SK-N-SH (cell line): ENCODE measurements around the gene ZIC1. TPM values are rescaled to one million over a fixed set of nuclear protein-coding genes. Genes with fewer than 3 reads are reported as not detected.

Source experiments
- CTCF ChIA-PET: fragments of 300-600, 350-600 bp; formaldehyde crosslinking; extraction: SDS; loops from one replicate; lab custom pipeline; 2021; lab: Yijun Ruan, JAX
- POLR2A ChIA-PET: fragments of 350-600 bp; sonication (Branson Sonifier 250); formaldehyde crosslinking; extraction: SDS; loops from one replicate; lab custom pipeline; 2020; ENCODE audit warnings: antibody characterized with exemption, inconsistent platforms; lab: Yijun Ruan, JAX
- DNase-seq: peaks from one replicate; pipeline ENCODE4 v3.0.0; 2012
- H2AFZ ChIP-seq: fragments of 200-600 bp; sonication (generic); 2 replicates; pipeline ENCODE4 v1.8.1; 2016; ENCODE audit warnings: antibody characterized with exemption, mild to moderate bottlenecking, low read depth
- H3F3A ChIP-seq: fragments of 200-600 bp; sonication (generic); replicated peaks from 2 replicates; pipeline ENCODE3; 2016; ENCODE audit warnings: antibody characterized with exemption, mild to moderate bottlenecking; ENCODE audit not compliant: insufficient read depth
- H3K27ac ChIP-seq, 2 experiments: fragments of 200-500 bp in 1 of 2; fragments of 200-600 bp in 1 of 2; sonication (Bioruptor generic) in 1 of 2; sonication (generic), shearing (Covaris generic) in 1 of 2; 2 replicates each; pipeline versions ENCODE4 v1.5.1 to v1.6.1; 2014 to 2016; ENCODE audit warnings: low read depth in 2 of 2, inconsistent platforms in 1 of 2, low read length in 1 of 2, mild to moderate bottlenecking in 1 of 2, mixed read lengths in 1 of 2
- H3K27me3 ChIP-seq: fragments of 200-600 bp; sonication (generic), shearing (Covaris generic); 2 replicates; pipeline ENCODE4 v1.6.1; 2016; ENCODE audit warnings: mixed run types; ENCODE audit not compliant: insufficient read depth
- H3K36me3 ChIP-seq, 2 experiments: fragments of 200-500 bp in 1 of 2; fragments of 200-600 bp in 1 of 2; sonication (Bioruptor generic) in 1 of 2; sonication (generic) in 1 of 2; replicated peaks in 1 of 2; 2 replicates each; pipeline versions ENCODE3 to v1.5.1; 2014 to 2016; ENCODE audit warnings: low read length in 1 of 2, mild to moderate bottlenecking in 1 of 2; ENCODE audit not compliant: insufficient read depth in 2 of 2, control insufficient read depth in 1 of 2
- H3K4me1 ChIP-seq, 2 experiments: fragments of 200-500 bp in 1 of 2; fragments of 200-600 bp in 1 of 2; sonication (Bioruptor generic) in 1 of 2; sonication (generic), shearing (Covaris generic) in 1 of 2; 2 replicates each; pipeline versions ENCODE4 v1.5.1 to v1.6.1; 2014 to 2016; ENCODE audit warnings: low read depth in 1 of 2, low read length in 1 of 2, mixed run types in 1 of 2; ENCODE audit not compliant: insufficient read depth in 2 of 2, control insufficient read depth in 1 of 2
- H3K4me2 ChIP-seq: fragments of 200-600 bp; sonication (generic), shearing (Covaris generic); 2 replicates; pipeline ENCODE4 v1.6.1; 2017; ENCODE audit warnings: mixed run types
- H3K4me3 ChIP-seq, 2 experiments: fragments of 200-500 bp in 1 of 2; fragments of 200-600 bp in 1 of 2; sonication (Bioruptor generic) in 1 of 2; sonication (generic), shearing (Covaris generic) in 1 of 2; 2 replicates each; pipeline versions ENCODE4 v1.5.1 to v1.8.1; 2014 to 2016; ENCODE audit warnings: low read depth in 2 of 2, inconsistent platforms in 1 of 2, low read length in 1 of 2, mild to moderate bottlenecking in 1 of 2, mixed read lengths in 1 of 2, moderate library complexity in 1 of 2
- H3K79me2 ChIP-seq: fragments of 200-600 bp; sonication (generic); 2 replicates; pipeline ENCODE4 v1.8.1; 2017; ENCODE audit warnings: mild to moderate bottlenecking; ENCODE audit not compliant: insufficient read depth
- H3K9ac ChIP-seq: fragments of 200-600 bp; sonication (generic); 2 replicates; pipeline ENCODE4 v1.6.1; 2017; ENCODE audit warnings: mixed run types
- H3K9me2 ChIP-seq: fragments of 200-600 bp; sonication (generic); 2 replicates; pipeline ENCODE4 v1.6.1; 2017; ENCODE audit warnings: mixed run types
- H3K9me3 ChIP-seq: fragments of 200-600 bp; sonication (generic); 2 replicates; pipeline ENCODE4 v1.6.1; 2017; ENCODE audit warnings: mixed run types, mild to moderate bottlenecking, moderate library complexity
- H4K20me1 ChIP-seq: fragments of 200-600 bp; sonication (generic); 2 replicates; pipeline ENCODE4 v1.6.1; 2017; ENCODE audit warnings: mild to moderate bottlenecking, mixed run types; ENCODE audit not compliant: insufficient read depth
- CHD2 ChIP-seq: fragments of 150-350 bp; IDR thresholded peaks from 2 replicates; pipeline ENCODE4 v1.6.1; 2018; ENCODE audit warnings: low read length; ENCODE audit not compliant: partially characterized antibody
- CTCF ChIP-seq: fragments of 200-600 bp; sonication (generic); IDR thresholded peaks from 2 replicates; pipeline ENCODE4 v1.6.1; 2017; ENCODE audit warnings: antibody characterized with exemption, mild to moderate bottlenecking, moderate library complexity
- FOSL2 ChIP-seq: IDR thresholded peaks from 2 replicates; pipeline ENCODE4 v1.4.0; 2012; ENCODE audit warnings: low read depth, mild to moderate bottlenecking, moderate library complexity, borderline replicate concordance
- GABPA ChIP-seq: IDR thresholded peaks from 2 replicates; pipeline ENCODE4 v1.4.0; 2012; ENCODE audit warnings: low read depth, mild to moderate bottlenecking
- GATA2 ChIP-seq: sonication (generic); formaldehyde crosslinking; IDR thresholded peaks from 2 replicates; pipeline ENCODE4 v1.5.0; 2020; ENCODE audit warnings: mild to moderate bottlenecking, missing genetic modification reagents
- JUND ChIP-seq: IDR thresholded peaks from 2 replicates; pipeline ENCODE4 v1.4.0; 2012
- MAX ChIP-seq: IDR thresholded peaks from 2 replicates; pipeline ENCODE4 v1.4.0; 2012; ENCODE audit warnings: low read depth
- PBX3 ChIP-seq: IDR thresholded peaks from 2 replicates; pipeline ENCODE4; 2012
- POLR2AphosphoS5 ChIP-seq: IDR thresholded peaks from 2 replicates; pipeline ENCODE4 v1.6.1; 2012; ENCODE audit warnings: low read depth, low read length
- SIN3A ChIP-seq: IDR thresholded peaks from 2 replicates; pipeline ENCODE4 v1.6.1; 2012; ENCODE audit warnings: low read depth, mild to moderate bottlenecking, low read length, moderate library complexity, borderline replicate concordance
- ZBTB33 ChIP-seq: IDR thresholded peaks from 2 replicates; pipeline ENCODE4 v1.4.0; 2012; ENCODE audit warnings: low read depth, borderline replicate concordance
- WGBS: methylation state at CpG from one replicate; pipeline ENCODE4 v1.1.6; 2017; ENCODE audit warnings: low lambda C conversion rate; 5-methylcytosine and 5-hydroxymethylcytosine counted together
- polyA plus RNA-seq, 3 experiments: library from polyadenylated mRNA; depleted of rRNA; stranded (reverse); fragments of >200 nt; gene quantifications; 2 replicates each; pipeline ENCODE4 v1.2.3, GENCODE V29; 2012
- TF ChIP-seq, protein P1 (sequence below): fragments of 150-350 bp; IDR thresholded peaks from 2 replicates; pipeline ENCODE4 v1.6.1; 2016; ENCODE audit warnings: mild to moderate bottlenecking, low read depth, low read length

ZIC1 gene
- polyA plus RNA-seq, 1 of the 3 experiments (the other 2 are of a cell fraction), result 16.7 TPM

GRCh38 chr3:147387885-147388699, 21.1 kb upstream of the ZIC1 start (continued):
- TF ChIP-seq, protein P1, sequence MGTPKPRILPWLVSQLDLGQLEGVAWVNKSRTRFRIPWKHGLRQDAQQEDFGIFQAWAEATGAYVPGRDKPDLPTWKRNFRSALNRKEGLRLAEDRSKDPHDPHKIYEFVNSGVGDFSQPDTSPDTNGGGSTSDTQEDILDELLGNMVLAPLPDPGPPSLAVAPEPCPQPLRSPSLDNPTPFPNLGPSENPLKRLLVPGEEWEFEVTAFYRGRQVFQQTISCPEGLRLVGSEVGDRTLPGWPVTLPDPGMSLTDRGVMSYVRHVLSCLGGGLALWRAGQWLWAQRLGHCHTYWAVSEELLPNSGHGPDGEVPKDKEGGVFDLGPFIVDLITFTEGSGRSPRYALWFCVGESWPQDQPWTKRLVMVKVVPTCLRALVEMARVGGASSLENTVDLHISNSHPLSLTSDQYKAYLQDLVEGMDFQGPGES, result no peak
- TF ChIP-seq, all 33 proteins: peak for 0

DNA sequence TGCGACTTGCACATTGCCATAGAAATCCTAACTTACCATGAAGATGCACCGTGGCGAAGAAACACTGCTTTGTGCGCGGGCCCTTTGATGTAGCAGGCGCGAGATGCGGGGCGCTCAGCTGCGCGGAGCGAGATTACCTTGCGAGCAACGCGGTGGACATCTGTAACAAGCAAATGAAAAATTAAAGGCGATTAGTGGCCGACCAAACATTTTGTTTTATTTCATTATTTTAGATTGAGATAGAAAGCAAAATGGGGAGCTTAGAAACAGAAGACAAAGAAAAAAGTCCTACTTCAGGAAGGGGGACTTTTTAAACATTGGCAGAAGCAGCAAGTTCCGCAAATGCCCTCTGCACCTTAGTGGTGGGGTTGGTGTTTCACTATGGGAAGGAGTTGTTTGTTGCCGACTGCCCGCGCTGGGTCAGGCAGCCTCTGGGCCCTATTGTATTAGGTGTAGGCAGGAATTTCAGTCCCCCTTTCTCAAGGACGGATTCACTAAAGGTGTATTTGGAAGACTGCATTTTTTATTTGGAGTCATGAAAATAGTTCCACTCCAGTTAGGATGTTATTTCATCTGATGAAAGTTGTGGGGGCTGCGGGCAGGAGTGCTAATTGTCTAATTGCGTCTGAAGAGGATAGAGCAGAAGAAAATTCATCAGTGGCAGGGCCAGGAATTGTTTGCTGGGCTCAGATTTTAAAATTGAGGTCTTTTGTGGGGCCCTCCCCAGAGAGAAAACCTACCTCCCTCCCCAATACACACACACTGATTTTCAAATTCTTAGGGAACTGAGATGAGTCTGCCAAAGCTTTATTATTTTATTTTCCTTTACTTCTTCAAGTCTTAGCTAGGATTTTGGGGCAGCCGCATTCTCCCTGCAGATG, 20.2 kb upstream of the ZIC1 start:
- POLR2A ChIA-PET, result no interaction called here
- TF ChIP-seq ZBTB33 (no peak), MAX (no peak)
- TF ChIP-seq, protein P1, result no peak
- no peak for DNase-seq

GRCh38 chr3:147389717-147390116, 19.4 kb upstream of the ZIC1 start:
- Histone ChIP-seq H3F3A (no peaks in the 10 kb centered on the region), H3K9me3 (no peaks in the 10 kb centered on the region), H3K4me3 (no peak overlapping the region), H3K4me1 (peaks cover 0 to 2% of the 10 kb centered on the region in 2 experiments; a peak in 1 of 4 replicates), H3K9me2 (no peaks in the 10 kb centered on the region), H3K27ac (no peak overlapping the region), H3K36me3 (no peaks in the 10 kb centered on the region), H4K20me1 (no peaks in the 10 kb centered on the region), H3K9ac (no peak overlapping the region), H3K4me2 (no peak overlapping the region), H3K27me3 (peaks cover 38% of the 10 kb centered on the region), H2AFZ (no peak overlapping the region), H3K79me2 (peaks cover 15% of the 10 kb centered on the region; the same call in 1 of the 2 replicates)
- ChIA-PET CTCF (no interaction called here), POLR2A (no interaction called here)
- DNase-seq, result no peak
- 49% methylated on average over 12 of the region's 12 CpGs for WGBS
- TF ChIP-seq CTCF (no peak), GABPA (no peak), PBX3 (no peak), FOSL2 (no peak), JUND (no peak), CHD2 (no peak), POLR2AphosphoS5 (no peak), GATA2 (CRISPR knock-in tag) (no peak), SIN3A (no peak)
- TF ChIP-seq, protein P1, result no peak

More for the DNA sequence above, 20.2 kb upstream of the ZIC1 start:
- Histone ChIP-seq H3K9ac (no peak overlapping the region), H3K4me2 (no peak overlapping the region), H3K9me2 (no peaks in the 10 kb centered on the region), H3K36me3 (no peaks in the 10 kb centered on the region), H3K9me3 (no peaks in the 10 kb centered on the region), H3K79me2 (peaks cover 7% of the 10 kb centered on the region; the same call in 1 of the 2 replicates), H3K4me3 (no peak overlapping the region), H2AFZ (no peak overlapping the region), H3K27me3 (peaks cover 40% of the 10 kb centered on the region), H3F3A (no peaks in the 10 kb centered on the region), H3K4me1 (peaks cover 0 to 2% of the 10 kb centered on the region in 2 experiments; a peak in 1 of 4 replicates), H4K20me1 (no peaks in the 10 kb centered on the region), H3K27ac (no peak overlapping the region)
- WGBS, result 55% methylated on average over 25 of the region's 25 CpGs
- CTCF ChIA-PET, result no interaction called here
